Spleen (tissue), 7 donors: ENCODE measurements around the gene PDE1A.

ENCODE experiments used
- CTCF ChIP-seq, 11 experiments: fragments of 200-600 bp in 7 of 11; fragments of 450-650 bp in 4 of 11; sonication (generic) in 4 of 11; IDR thresholded peaks in 8 of 11; conservative IDR thresholded peaks in 3 of 11; 1 replicate in 7 of 11; 2 replicates in 4 of 11; pipeline versions ENCODE4 v1.4.0 to v1.8.0; 2016 to 2021; ENCODE audit warnings: antibody characterized with exemption in 11 of 11, inconsistent platforms in 4 of 11, mild to moderate bottlenecking in 1 of 11
- POLR2A ChIP-seq, 3 donors: fragments of 450-650 bp; IDR thresholded peaks; one replicate each; pipeline ENCODE4 v1.5.1; 2017; ENCODE audit warnings: antibody characterized with exemption in 3 of 3, mild to moderate bottlenecking in 1 of 3
- POLR2AphosphoS5 ChIP-seq, 3 donors: sonication (generic); formaldehyde crosslinking; IDR thresholded peaks; one replicate each; pipeline ENCODE4 v1.5.1; 2017; ENCODE audit warnings: antibody characterized with exemption in 3 of 3
- donor health status: DM: no; HTN: no; CAD: no; lungs with moderate emphysema.
- donor health status: DM: no; HTN: no; CAD: no.
- donor health status: DM: no; HTN: no; CAD: no.

DNA sequence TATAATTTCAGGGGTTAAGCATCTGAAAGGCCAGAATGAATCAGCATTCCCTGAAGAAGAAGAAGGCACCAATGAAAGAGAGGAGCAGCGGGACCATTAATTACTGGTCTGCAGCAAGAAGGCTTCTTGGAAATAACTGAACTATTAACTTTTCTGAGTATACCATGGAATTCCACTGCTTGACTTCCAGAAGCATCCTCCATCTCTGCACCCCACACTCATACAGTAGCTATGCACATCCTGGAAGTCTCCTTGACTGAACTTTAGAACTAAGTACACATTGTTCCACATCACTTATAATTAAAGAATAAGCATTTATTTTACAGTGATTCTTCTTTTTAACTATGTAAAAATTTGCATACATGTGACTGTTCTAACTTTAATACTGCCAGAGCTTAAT lies 309.6 kb downstream of the PDE1A start:
- no peak for TF ChIP-seq POLR2AphosphoS5 (IDR thresholded peaks at IDR 0.05)
- TF ChIP-seq POLR2A (IDR thresholded peaks at IDR 0.05) = no peak
- TF ChIP-seq CTCF (IDR thresholded peaks at IDR 0.05 in 8 of 11, conservative IDR thresholded peaks at IDR 0.05 in 3 of 11) = no peak
